Epithelial cell of esophagus (primary cell): ENCODE data around the gene TCEANC2.
"Not testable (repeated sequence)": the region's sequence is repeated elsewhere in the genome, so short reads cannot be mapped to it uniquely, and the experiment has no call there.

Source experiments
- DNase-seq: peaks from one replicate; pipeline ENCODE4 v3.0.0; 2010; ENCODE audit warnings: low read depth
- H3K4me3 ChIP-seq: 2 replicates; pipeline ENCODE4 v1.5.1; 2011; ENCODE audit warnings: mild to moderate bottlenecking, low read length, control low read depth
- TF ChIP-seq, protein P1 (sequence below): IDR thresholded peaks from 2 replicates; pipeline ENCODE4 v1.5.1; 2011; ENCODE audit warnings: low read depth, mild to moderate bottlenecking, low read length, control low read depth, inconsistent platforms; ENCODE audit not compliant: insufficient read depth; ENCODE audit errors: missing control alignments

TCEANC2 gene

DNA sequence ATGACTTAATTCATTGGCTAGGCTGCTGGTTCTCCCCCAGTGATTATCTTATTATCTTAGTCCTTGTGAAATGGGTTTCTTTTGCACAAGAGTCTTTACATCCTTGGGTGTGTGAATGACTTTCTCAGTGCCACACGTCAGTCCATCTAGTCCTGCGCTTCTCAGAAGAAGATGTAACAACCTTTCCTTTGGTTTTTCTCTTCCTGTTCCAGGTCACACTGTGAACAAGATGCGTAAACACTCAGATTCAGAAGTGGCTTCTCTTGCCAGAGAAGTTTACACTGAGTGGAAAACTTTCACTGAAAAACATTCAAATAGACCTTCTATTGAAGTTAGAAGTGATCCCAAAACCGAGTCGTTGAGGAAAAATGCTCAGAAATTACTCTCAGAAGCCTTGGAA is 35.0 kb downstream of the TCEANC2 start:
- H3K4me3 ChIP-seq: no peak overlapping the region
- TF ChIP-seq, protein P1, sequence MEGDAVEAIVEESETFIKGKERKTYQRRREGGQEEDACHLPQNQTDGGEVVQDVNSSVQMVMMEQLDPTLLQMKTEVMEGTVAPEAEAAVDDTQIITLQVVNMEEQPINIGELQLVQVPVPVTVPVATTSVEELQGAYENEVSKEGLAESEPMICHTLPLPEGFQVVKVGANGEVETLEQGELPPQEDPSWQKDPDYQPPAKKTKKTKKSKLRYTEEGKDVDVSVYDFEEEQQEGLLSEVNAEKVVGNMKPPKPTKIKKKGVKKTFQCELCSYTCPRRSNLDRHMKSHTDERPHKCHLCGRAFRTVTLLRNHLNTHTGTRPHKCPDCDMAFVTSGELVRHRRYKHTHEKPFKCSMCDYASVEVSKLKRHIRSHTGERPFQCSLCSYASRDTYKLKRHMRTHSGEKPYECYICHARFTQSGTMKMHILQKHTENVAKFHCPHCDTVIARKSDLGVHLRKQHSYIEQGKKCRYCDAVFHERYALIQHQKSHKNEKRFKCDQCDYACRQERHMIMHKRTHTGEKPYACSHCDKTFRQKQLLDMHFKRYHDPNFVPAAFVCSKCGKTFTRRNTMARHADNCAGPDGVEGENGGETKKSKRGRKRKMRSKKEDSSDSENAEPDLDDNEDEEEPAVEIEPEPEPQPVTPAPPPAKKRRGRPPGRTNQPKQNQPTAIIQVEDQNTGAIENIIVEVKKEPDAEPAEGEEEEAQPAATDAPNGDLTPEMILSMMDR: no peak
- no peak for DNase-seq

DNA sequence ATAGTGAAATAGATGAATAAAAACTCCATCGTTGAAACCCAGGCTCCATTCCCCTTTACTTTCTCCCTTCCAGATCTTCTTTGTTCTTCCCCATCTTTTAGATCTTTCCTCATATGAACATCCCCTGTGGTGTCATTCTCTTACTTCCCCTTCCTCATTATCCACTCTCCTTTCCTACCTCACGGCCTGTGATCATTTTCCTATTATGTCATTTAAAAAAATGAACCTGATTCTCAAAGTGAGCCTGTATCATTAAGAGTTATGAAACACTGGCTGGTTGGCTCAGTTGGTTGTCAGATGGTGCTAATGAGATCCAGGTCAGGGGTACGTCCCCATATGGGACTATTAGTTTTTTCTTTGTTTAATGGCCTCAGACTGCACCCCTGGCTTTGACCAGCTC is 38.3 kb downstream of the TCEANC2 start:
- no peak for DNase-seq
- TF ChIP-seq, protein P1: no peak
- no peak overlapping the region for H3K4me3 ChIP-seq

DNA sequence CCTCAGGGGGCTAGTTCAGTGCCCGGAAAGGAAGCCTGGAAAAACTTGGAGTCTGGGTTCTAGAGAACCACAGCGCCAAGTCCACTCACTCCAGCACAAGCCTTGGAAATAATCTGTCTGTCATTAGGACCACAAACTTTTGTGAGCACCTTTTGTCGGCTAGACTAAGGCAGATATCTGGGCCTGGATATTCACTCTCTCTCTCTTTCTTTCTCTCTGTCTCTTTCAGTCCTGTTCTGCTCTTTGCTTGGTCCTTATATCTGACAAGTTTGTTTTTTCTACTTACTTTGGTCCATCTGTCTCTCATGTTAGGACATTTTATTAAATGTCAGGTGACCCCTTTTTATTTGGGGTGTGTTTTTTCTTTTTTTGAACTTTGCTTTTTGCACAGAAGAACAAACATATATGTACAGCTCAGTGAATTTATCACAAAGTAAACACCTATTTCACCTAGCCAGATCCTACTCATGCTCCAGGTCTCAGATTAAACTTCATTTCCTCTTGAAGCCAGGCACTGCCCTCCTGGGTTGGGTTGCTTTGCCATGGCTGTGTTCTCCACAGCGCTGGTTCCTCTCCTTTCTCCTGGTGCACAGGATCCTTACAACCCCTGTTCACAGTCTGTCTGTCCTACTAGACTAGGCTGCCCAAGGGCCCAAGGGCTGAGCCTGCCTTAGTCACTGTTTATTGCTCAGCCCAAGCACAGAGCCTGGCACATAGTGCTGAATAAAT is 40.8 kb downstream of the TCEANC2 start:
- H3K4me3 ChIP-seq: no peak overlapping the region
- TF ChIP-seq, protein P1: no peak
- DNase-seq: no peak

DNA sequence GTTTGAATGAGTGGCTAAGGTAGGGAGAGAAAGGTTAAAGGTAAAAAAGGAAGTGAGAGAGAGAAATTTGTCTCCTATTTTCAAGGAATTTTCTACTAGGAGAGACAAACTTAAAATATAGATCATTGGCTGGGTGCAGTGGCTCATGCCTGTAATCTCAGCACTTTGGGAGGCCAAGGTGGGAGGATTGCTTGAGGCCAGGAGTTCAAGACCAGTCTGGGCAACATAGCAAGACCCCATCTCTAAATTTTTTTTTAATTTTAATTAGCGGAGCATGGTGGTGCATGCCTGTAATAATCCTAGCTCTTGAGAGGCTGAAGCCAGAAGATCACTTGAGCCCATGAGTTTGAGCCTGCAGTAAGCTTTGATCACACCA is 41.3 kb downstream of the TCEANC2 start:
- not testable (repeated sequence) for H3K4me3 ChIP-seq, DNase-seq

DNA sequence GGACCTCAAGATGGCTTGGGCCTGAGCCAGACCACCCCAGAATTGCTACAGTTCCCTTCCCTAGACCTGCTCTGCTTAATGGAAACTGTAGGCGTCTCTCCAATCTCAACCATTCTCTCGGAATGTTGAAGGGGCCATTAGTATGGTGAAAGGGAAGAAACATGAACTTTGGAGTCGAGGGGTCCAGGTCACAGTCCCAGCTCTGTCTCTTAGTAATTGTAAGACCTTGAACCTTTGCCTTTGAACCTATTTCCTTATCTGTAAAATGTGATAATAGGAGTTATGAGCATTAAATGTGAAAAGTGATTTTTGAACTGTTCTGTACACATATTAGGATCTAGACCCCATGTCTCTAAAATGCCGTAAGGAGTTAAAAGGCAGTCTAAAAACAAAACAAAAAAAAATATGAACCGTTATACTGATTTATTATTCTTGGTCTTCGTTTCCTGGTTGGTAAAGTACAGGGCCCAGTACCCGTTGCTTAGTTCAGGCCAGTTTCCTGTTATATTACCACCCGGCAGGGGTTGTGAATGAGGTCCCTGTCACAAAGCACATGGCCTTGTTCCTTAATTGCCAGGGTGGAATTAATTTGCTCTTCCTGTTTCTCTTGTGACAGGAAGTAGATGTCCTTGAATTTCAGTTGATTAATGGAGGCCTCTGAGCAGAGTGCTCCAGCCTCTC is 42.3 kb downstream of the TCEANC2 start:
- H3K4me3 ChIP-seq: no peak overlapping the region
- no peak for DNase-seq
- TF ChIP-seq, protein P1: no peak

DNA sequence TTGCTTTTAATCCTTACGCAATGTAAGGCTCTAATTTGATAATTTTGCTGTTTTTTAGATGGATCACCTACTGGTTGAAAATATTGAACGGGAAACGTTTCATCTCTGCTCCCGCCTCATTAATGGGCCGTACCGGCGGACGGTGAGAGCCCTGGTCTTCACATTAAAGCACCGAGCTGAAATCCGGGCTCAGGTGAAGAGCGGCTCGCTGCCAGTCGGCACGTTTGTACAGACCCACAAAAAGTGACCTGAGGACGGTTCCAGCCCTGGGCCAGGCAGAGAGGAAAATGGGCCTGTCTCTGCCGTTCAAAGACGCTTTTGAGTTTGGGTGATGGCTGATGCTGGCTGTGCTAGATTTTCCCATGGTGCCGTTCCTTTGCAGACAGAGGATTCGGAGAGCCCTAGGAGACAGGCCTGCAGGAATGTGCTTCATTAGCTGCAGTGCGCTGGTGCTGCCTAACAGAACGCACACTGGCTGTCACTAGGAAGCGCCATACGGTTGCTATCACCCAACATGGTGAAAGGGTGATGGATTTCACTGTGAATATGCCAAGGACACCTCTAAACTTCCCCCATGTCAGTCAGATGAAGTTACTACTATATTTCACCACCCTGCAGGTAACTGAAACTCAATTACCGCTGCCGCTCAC is 42.9 kb downstream of the TCEANC2 start:
- TF ChIP-seq, protein P1: no peak
- H3K4me3 ChIP-seq: no peak overlapping the region
- DNase-seq: no peak

DNA sequence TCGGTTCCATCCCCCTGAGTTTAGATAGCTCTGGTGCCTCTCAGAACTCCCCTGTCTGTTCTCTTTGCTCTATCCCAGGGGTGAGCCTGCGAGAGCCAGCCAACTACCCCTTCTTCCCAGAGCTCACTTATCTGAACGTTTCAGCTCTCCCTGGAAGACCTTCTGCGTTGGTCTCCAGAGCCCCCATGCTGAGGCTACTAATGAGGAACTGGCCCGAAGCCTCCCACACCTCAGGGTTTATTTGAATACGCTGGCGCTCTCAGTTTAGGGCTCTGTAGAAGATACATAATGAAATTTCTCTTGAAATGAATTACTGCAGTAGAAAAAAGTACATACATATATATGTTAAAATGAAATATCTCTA is 43.5 kb downstream of the TCEANC2 start:
- no peak overlapping the region for H3K4me3 ChIP-seq
- TF ChIP-seq, protein P1: no peak
- no peak for DNase-seq
